Activated naive CD8-positive, alpha-beta T cell treated with anti-CD3 and anti-CD28 coated beads, Interleukin-2, amount 50 U/mL, for 24 hours (primary cell): ENCODE results near the gene TYROBP.

Experiments used
- ATAC-seq: fragments of 150-1000 bp; cut with Tn5 transposase; one replicate; pipeline ENCODE4 v1.10.0; 2021
- DNase-seq: peaks from one replicate; pipeline ENCODE4 v3.0.0; 2021
- H3K27ac Mint-ChIP-seq: one replicate; pipeline ENCODE4 v1.8.0; 2021; ENCODE audit warnings: mild to moderate bottlenecking, mixed read lengths
- H3K27me3 Mint-ChIP-seq: one replicate; pipeline ENCODE4 v1.8.0; 2021; ENCODE audit warnings: mixed read lengths
- H3K36me3 Mint-ChIP-seq: one replicate; pipeline ENCODE4 v1.8.0; 2021; ENCODE audit warnings: low read depth, mixed read lengths
- H3K4me1 Mint-ChIP-seq: one replicate; pipeline ENCODE4 v1.8.0; 2021; ENCODE audit warnings: mixed read lengths
- H3K4me3 Mint-ChIP-seq: one replicate; pipeline ENCODE4 v1.8.0; 2021; ENCODE audit warnings: mild to moderate bottlenecking, moderate library complexity, mixed read lengths
- H3K9me3 Mint-ChIP-seq: one replicate; pipeline ENCODE4 v1.8.0; 2021; ENCODE audit warnings: mixed read lengths

TYROBP gene

GRCh38 chr19:35860818-35861639 lies 47.1 kb downstream of the TYROBP start:
- no peaks in the 10 kb centered on the region for H3K9me3 Mint-ChIP-seq
- no peaks in the 10 kb centered on the region for H3K36me3 Mint-ChIP-seq
- peaks cover 60% of the 10 kb centered on the region for H3K27me3 Mint-ChIP-seq
- H3K4me1 Mint-ChIP-seq, result peaks cover 6% of the 10 kb centered on the region
- H3K4me3 Mint-ChIP-seq, result no peak overlapping the region
- no peak overlapping the region for H3K27ac Mint-ChIP-seq
- DNase-seq (no peak), ATAC-seq (no peak)

- ATAC-seq, result no peak
- H3K4me3 Mint-ChIP-seq, result no peak overlapping the region
- H3K36me3 Mint-ChIP-seq, result no peaks in the 10 kb centered on the region
Measured at GRCh38 chr19:35860436-35860817, 47.7 kb downstream of the TYROBP start.

GRCh38 chr19:35859414-35859813 lies 48.7 kb downstream of the TYROBP start:
- H3K27ac Mint-ChIP-seq, result no peak overlapping the region
- no peak for ATAC-seq
- peaks cover 68% of the 10 kb centered on the region for H3K27me3 Mint-ChIP-seq
- no peaks in the 10 kb centered on the region for H3K36me3 Mint-ChIP-seq
- no peak for DNase-seq
- peaks cover 8% of the 10 kb centered on the region for H3K4me1 Mint-ChIP-seq
- no peaks in the 10 kb centered on the region for H3K9me3 Mint-ChIP-seq
- H3K4me3 Mint-ChIP-seq, result no peak overlapping the region

More at GRCh38 chr19:35860436-35860817, 47.7 kb downstream of the TYROBP start:
- no peak for DNase-seq
- no peaks in the 10 kb centered on the region for H3K9me3 Mint-ChIP-seq
- peaks cover 8% of the 10 kb centered on the region for H3K4me1 Mint-ChIP-seq
- peaks cover 60% of the 10 kb centered on the region for H3K27me3 Mint-ChIP-seq
- H3K27ac Mint-ChIP-seq, result no peak overlapping the region

GRCh38 chr19:35858311-35858710 lies 49.8 kb downstream of the TYROBP start:
- H3K4me1 Mint-ChIP-seq, result peaks cover 8% of the 10 kb centered on the region
- H3K9me3 Mint-ChIP-seq, result no peaks in the 10 kb centered on the region
- no peak overlapping the region for H3K27ac Mint-ChIP-seq
- no peaks in the 10 kb centered on the region for H3K36me3 Mint-ChIP-seq
- no peak for DNase-seq
- no peak for ATAC-seq
- H3K4me3 Mint-ChIP-seq, result no peak overlapping the region
- peaks cover 70% of the 10 kb centered on the region for H3K27me3 Mint-ChIP-seq

GRCh38 chr19:35856546-35857149 lies 51.4 kb downstream of the TYROBP start, which contains the start of gene KIRREL2:
KIRREL2 (plus strand) TSS chr19:35856911; CDS start chr19:35857120, 209 bp downstream.
- no peak within 1 kb of the TSS for H3K27ac Mint-ChIP-seq
- H3K27me3 Mint-ChIP-seq, result peaks cover 72% of the 10 kb centered on the region
- H3K36me3 Mint-ChIP-seq, result no peaks in the 10 kb centered on the region
- H3K4me3 Mint-ChIP-seq, result peak within 1 kb of the TSS; percentile 69
- H3K9me3 Mint-ChIP-seq, result no peaks in the 10 kb centered on the region
- DNase-seq (peak; percentile 50), ATAC-seq (peak; percentile 60)
- H3K4me1 Mint-ChIP-seq, result peaks cover 10% of the 10 kb centered on the region
